Measurements from ENCODE around the gene PRR7.

Gene PRR7

DNA sequence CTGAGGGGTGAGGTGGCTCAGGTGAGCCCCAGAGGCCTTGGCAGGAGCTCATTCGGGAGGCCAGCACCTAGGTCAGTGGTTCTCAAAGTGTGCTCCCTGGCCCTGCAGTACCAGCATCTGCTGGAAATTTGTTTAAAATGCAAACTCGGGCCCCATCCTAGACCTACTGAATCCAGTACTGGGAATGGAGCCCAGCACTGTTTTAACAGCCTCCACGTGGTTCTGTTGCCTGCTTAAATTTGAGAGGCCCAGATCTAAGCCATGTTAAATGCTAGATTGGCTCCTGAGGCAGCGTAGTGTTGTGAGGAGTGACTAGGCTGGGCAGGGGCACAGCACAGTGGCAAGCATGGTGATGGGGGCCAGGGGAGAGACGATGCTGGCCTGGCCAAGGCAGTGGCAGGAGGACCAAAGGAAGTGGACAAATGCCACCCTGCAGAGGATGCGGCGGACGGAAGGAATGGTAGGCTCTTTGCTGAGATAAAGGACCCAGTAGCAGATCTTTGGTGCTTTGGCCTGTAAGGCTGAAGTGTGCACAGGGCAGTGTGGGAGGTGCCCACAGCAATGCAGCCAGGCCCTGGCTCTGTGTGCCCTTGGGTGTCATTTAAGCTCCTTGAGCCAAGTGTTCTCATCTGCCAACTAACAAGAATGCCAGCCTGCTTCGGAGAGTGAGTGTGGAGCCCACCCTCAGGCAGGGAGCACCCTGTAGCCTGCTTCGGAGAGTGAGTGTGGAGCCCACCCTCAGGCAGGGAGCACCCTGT lies 4.2 kb downstream of the PRR7 start:
- no peak for DNase-seq (ENCODE audit: low read depth in 2 of 2)

DNA sequence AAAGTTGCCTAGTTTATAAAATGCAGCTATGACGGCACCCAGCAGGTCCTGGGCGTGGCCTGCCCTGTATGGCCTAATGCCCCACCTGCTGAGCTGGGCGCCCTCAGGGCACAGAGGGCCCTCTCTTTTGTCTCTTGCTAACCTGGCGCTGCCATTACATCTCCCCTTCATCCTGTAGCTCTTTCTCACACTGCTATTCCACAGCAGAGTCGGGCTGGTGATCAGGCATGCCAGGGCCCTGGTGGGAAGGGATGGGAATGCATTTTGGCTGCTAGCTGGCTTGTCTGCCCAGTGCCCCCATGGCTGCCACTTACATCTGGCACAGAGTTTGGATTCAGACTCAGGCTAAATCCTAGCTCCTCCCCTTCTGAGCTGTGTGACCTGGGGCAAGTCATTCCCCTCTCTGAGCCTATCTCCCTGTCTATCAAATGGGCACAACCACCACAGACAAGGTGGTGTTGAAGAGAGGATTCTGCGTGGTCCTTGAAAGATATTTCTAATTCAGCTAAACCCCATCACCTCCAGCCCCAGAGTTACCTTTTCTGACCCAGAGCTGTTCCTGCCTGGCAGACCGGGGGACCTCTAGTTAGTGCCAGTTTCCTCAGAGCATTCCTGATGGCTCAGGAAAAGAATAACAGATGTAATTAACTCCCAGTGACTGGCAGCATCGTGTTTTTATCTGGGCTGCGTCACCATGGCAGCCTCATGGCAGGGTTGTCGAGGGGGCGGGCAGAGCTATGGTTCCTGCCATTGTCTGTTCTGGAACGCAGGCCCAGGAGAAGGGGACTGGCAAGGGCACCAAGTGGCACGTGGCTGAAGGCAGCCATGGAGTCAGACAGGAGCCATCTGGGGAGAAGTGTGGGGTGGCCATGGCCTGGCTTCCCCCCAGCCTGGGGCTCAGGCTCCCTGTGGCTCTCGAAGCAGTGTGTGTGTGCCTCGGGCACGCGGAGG lies 6.3 kb downstream of the PRR7 start:
- no peak for DNase-seq (ENCODE audit: low read depth in 2 of 2)

DNA sequence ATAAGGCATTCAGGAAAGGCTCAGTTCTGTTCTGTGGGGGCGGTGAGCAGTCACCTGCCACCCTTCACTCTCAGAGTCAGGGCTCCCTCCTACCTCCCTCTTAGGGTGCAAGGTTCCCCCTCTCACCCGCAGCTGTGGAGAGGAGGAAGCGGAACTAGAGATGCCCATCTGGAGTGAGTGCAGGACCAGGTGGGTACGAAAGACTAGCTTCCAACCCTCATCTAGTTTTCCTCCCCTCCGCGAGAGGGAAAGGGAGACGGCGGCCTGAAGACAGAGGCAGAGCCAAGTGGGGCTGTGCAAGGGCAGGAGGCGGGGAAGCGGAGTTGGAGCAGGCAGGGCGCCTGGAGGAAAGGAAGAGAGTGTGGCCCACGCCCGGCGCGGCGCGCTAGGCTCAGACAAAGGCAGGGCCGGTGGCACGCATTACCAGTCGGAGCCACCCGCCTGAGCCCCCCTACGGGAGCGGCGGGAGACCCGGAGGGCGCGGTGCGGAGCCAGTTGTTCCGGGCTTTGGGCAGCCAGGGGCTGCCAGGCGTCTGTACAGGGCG lies 7.3 kb downstream of the PRR7 start:
- no peak for DNase-seq (ENCODE audit: low read depth in 2 of 2)

DNA sequence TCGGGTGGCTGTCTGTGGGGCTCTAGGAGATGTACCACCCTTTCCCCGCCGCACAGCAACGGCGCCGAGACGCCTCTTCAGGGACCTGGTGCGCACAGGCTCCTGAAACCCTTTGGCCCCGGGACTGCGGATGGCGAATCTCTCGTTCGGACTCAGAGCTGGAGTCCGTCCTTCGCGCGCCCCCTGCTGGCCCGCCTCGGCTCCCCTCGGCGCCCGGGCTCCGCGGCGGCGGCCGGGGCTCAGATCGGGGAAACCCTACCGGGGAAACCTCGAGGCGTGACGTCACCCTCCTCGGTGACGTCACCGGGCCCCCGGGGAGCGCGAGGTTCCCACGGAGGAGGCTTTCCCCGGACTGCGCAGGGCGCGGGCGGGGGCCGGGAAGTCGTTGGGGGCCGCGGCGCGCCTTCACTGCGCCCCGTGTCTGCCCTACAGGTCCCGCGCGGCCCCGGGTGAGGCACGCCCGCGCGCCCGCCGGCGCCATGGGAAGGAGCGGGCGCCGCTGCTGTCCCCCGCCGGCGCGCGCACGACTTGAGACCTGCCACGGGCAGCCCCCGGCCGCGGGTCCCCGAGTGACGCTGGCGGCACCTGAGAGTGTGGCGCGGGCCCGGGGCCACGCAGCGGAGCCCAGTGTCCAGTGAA lies 7.9 kb downstream of the PRR7 start:
- peak; percentile 92 for DNase-seq (ENCODE audit: low read depth in 2 of 2)

DNA sequence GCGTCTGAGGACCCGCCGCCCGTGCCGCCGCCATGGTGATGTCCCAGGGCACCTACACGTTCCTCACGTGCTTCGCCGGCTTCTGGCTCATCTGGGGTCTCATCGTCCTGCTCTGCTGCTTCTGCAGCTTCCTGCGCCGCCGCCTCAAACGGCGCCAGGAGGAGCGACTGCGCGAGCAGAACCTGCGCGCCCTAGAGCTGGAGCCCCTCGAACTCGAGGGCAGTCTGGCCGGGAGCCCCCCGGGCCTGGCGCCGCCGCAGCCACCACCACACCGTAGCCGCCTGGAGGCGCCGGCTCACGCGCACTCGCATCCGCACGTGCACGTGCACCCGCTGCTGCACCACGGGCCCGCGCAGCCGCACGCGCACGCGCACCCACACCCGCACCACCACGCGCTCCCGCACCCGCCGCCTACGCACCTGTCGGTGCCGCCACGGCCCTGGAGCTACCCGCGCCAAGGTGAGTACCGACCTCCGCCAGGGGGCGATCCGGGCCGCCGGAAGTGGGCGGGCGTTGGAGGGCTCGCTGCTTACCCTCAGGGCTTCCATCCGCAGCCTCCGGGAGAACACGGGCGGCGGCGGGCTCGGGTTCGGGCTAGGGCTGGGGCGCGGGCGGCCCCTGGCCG lies 8.5 kb downstream of the PRR7 start:
- DNase-seq (ENCODE audit: low read depth in 2 of 2), result peak; percentile 83 to 91

DNA sequence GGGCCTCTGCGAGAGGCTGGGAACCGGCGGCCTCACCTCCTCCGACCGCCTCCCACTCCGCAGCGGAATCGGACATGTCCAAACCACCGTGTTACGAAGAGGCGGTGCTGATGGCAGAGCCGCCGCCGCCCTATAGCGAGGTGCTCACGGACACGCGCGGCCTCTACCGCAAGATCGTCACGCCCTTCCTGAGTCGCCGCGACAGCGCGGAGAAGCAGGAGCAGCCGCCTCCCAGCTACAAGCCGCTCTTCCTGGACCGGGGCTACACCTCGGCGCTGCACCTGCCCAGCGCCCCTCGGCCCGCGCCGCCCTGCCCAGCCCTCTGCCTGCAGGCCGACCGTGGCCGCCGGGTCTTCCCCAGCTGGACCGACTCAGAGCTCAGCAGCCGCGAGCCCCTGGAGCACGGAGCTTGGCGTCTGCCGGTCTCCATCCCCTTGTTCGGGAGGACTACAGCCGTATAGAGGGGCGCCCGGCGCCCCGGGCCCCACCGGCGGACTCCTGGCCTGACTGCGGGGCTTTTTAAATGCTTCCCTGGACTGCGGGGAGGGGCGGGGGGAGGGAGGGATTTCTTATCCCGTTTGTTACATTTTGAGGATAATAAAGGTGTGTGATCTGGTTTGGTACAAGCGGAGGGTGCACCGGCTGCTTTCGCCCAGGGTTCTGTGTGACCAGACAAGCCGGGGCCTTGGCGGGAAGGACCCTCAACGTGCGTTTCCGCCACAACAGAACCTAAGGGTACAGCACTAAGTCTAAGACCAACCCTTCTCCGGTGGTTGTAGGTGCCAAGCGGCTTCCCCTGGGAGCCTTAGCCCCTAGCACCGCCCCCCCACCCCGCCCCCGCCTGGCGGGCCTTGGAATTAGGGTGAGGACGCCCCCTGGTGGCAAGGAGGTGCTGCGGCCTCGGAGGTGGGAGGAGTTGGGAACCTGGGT lies 9.3 kb downstream of the PRR7 start:
- peak; percentile 98 to 99 for DNase-seq (ENCODE audit: low read depth in 2 of 2)

DNA sequence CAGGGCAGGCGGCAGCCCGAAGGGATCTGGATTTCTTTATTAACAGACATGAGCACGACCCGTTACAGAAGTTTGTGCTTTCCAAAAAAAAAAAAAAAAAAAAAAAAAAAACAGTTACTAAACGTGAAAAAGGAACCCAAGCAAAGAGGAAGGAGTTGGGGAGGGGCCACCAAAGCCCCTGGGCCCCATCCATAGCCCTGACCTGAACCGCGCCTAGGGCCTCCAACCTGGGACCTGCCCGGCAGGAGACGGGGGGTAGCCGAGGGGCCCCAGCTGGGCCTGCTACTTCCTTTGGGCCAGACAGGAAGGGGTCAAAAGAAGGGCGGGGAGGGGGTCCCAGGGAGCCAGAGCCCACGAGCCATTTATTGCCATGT lies 10.0 kb downstream of the PRR7 start:
- DNase-seq (ENCODE audit: low read depth in 2 of 2), result no peak

DNA sequence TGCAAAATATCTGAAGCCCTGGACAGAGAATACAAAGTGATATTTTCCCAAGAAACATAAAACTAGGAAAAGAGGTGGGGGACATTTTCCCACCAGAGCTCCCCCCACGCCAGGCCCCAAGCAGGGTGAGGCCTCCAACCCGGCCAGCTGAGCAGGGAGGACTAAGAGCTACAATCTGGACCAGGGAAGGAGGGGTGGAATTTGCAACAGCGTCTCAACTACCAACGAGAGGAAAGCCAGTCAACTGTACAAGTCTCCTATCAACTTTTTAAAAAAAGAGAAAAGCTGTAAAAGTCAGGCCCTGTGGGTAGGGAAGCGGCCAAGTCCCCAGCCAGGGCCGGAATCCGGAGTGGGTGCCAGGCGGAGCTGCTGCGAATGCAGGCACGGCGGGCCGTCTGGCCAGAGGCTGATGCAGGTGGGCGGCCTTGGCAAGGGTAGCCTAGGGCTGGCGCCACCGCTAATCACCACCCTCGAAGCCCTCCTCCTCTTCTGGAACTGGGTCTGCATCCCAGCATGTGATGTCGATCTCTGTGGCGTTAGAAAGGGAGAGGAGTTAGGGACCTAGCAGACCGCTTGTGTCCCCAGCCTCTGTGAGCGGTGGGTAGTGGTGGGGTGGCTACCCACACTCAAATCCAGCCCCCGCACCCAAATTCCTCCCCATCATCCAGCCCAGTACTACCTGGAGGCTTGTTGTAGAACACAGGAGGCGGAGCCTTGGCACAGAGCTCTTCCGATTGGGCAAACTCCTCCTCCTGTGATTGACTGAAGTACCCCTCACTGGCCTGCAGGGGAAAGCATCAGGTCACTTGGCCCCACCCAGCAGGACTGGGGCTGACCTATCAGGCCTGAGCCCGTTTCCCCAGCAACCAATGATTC lies 10.6 kb downstream of the PRR7 start:
- no peak for DNase-seq (ENCODE audit: low read depth in 2 of 2)

DNA sequence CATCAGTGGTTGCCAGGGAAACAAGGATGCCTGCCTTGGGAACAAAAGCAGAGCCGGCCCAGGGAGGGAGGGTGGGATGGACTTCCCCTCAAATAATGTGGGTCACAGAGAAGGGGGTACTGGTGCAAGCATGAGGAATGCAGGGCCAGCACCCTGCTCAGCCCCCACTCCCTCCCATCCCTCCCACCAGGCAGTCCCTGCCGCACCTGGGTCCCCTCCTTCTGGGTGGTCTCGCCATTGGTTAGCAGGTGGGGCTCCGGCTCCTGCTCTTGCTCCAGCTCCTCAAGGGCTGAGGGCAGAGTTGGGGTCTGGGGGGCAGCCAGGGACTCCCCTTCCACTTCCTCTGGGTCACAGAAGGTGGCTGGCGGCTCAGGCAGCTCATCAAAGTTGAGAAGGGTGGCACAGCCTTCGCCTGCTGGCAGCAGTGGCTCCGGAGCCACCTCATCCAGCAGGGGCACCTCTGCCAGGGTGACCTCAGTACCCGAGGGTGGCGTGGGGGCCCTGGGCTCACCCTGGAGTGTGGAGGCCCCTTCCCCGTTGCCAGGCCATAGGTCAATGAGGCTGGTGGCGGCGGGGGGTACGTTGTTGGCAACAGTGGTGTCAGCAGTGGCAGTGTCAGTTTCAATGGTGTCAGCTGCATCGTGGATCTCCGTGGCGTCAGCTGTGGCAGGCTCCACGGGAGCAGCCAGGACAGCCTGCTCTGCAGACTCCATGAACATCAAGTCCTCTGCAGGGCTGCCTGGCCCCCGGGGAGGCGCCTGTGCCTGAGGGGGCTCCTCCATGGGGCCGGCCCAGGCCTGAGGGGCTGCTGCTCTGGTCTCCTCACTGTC lies 11.5 kb downstream of the PRR7 start:
- DNase-seq (ENCODE audit: low read depth in 2 of 2), result no peak

DNA sequence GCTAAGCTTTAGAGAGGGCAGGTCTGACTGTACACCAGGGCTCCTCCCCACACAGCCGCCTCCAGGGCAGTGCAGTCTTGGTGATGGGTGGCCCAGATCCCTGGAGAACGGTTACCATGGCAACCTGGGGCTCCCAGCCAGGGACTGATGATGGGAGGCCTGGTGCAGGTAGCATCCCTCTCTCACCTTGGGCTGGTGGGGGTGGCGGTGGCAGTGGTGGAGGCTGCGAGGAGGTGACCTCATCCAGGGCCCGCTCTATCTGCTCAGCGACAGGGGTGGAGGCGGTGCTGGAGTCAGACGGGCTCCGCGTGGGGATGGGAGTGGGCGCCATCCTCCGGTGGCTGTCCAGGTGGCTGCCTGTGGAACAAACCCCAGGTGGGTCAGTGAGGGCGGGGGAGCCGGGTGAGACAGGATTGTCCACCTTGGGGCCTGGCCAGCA lies 12.3 kb downstream of the PRR7 start:
- no peak for DNase-seq (ENCODE audit: low read depth in 2 of 2)

DNA sequence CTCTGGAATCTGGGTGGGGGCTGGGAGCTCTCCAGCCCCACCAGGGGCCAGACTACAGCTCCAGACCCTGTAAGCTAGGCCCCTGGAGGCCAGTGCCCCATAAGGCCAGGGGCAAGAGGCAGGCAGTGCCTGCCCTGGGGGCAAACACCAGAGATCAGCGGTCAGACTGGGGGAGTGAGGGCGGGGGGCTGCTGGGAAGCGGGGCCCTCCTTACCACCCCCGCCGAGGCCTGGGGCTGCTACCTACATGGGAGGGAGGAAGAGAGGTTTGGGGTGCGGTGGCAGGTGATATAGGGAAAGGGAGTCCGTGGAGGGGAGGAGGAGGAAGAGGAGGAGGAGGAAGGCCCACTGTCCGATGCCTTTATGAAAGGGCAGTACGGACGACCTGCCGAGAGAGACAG lies 12.7 kb downstream of the PRR7 start:
- DNase-seq (ENCODE audit: low read depth in 2 of 2), result no peak

DNA sequence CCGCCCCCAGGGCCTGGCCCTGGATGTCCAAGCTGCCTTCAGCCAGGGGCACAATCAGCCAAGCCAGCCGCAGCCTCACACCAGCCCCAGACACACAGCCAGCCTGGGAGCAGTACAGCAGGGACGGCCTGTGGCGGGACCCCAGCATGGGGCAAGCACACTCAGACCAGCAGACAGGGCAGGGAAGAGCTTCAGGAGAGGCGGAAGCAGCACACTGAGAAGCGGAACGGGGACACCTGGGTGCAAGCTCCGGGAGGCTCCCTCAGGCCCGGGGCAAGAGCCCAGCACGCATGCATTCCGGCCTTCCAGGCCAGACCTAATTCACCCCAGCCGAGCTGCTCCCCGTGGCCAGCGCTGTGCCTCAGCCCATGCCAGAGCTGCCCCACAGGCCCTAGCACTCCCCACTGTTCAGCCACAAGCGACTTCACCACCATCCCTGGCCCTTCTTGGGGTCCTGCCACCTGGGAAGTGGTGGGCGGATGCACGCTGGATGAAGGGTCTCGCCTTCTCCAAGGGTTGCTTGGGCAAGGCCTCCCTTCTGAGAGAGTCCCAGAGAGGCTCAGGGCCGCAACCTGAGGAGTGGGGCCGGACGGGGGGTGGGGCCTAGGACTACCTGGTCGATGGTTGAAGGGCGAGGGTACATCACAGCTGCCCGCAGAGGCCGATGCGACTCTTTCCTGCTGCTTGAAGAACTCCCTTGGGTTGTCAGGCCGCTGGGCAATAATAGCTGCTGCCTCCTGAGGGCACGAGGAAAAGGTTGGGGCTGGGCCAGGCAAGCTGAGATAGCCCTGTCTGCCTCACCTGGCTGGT lies 13.4 kb downstream of the PRR7 start:
- no peak for DNase-seq (ENCODE audit: low read depth in 2 of 2)

DNA sequence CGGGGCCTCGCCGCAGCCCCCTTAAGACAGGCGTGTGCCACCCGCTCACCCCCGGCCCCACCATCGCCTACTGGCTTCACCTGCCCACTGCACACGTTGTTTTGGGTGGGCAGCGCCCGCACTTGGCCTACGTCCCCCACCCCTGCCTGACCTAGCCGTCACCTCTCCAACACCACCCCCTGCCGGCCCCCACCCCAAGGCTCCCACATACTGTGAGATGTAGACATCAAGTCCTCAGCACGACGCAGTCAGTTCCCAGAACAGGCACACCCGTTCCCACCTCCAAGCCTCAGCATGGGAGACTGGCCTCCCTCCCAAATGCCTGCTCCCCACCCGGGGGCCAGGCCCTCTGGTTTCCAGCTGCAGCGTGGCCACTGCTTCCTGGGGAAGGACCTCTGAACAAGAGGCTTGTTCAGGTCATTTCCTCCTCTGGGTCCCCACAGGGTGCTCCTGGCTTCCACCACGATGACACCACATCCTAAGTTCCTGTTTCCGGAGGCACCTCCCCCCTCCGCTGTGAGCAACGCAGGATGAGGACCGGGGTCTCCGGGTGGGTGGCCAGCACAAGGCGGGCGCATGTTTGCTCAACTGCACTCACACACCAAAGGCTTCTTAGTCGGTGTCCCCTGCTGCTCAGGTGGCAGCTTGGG lies 15.5 kb downstream of the PRR7 start:
- DNase-seq (ENCODE audit: low read depth in 2 of 2), result no peak

DNA sequence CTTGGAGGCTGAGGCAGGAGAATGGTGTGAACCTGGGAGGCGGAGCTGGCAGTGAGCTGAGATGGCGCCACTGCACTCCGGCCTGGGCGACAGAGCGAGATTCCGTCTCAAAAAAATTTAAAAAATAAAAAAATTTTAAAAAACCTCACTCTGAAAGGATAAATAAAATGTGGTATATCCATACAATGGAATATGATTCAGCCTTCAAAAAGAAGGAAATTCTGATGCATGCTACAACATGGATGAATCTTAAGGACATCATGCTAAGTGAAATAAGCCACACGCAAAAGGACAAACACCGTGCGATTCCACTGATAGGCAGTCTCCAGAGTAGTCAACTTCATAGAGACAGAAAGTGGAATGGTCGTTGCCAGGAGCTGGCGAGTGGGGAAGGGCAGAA lies 18.4 kb downstream of the PRR7 start:
- no peak for DNase-seq (ENCODE audit: low read depth in 2 of 2)

DNA sequence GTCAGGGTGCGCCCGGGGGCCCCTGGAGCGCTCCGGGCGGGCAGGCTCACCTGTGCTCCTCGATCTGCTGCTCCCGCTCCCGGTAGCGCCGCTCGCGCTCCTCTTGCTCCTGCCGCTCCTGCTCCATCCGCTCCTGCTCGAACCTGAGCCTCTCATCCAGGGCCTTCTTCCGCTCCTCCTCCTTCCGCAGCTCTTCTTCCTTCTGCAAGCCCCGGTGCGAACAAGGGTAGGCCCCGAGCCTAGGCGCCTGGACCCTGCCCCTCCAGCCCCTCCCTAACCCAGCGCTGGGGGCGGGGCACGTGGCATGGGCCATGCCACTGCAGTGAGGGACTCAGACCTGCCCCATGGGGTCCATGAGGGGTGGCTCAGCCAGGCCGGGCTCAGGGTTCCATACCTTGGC lies 20.2 kb downstream of the PRR7 start:
- DNase-seq (ENCODE audit: low read depth in 2 of 2), result no peak

DNA sequence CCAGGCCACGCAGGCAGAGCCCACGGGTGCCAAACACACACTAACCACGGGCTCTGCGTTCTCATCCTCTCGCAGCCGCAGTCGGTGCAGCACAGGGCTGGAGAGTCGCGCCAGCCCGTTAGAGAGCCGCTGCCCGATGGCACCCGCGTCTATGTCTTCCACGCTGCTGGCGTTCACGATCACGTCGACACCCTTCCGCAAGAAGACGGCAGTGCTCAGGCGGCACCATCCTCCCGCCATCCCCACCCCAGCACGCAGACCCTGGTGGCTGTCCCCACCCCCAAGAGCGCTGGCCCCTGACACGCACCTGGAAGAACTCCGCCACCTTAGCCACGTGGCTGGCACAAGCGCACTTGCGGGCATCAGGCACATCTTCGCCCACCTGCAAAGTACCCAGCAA lies 20.8 kb downstream of the PRR7 start:
- DNase-seq (ENCODE audit: low read depth in 2 of 2), result no peak

DNA sequence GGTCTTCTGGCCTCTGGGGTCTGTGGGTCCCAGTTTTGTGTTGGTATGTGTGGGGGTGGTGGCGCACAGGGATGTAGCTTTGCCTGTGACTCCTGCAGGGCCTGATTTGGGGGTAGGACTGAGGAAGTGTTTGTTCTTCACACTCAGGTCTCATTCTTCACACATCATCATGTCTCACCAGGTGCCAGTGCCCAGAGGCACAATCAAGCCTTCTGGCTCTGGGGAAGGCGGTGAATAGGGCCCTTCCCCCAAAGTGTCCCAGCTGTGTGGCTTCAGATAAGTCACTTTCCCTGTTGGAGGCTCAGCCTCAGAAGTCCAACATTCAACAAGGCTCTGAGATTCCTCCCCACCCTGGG lies 21.7 kb downstream of the PRR7 start:
- no peak for DNase-seq (ENCODE audit: low read depth in 2 of 2)

Measured in activated CD4-positive, alpha-beta T cell treated with anti-CD3 and anti-CD28 coated beads for 24 hours (primary cell).